ENCODE data around the gene SGSM2.

The SGSM2 gene

GRCh38 chr17:2337544-2338314 is 428 bp downstream of the SGSM2 start:
- DNase-seq (ENCODE audit: low spot score): peak; percentile 65

GRCh38 chr17:2338315-2338657 is 985 bp downstream of the SGSM2 start:
- no peak for DNase-seq (ENCODE audit: low spot score)

DNA sequence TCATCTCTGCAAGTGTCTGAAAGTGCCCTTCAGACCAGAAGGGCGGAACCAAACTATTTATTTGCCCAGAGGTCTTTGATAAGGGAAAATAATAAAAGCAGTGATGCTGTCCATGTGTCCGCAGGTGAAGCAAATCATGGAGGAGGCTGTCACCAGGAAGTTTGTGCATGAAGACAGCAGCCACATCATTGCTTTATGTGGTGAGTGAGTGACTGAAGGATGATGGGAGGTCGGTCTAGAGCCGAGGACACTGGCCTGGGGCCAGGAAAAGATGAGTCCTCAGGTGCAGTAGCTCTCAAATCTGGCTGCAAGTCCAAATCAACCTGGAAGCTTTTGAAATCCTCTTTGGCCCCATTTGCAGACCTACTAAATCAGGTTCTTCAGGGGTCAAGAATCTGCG is 6.1 kb downstream of the SGSM2 start:
- no peak for DNase-seq (ENCODE audit: low spot score)

GRCh38 chr17:2344528-2344927 is 7.2 kb downstream of the SGSM2 start:
- no peak for DNase-seq (ENCODE audit: low spot score)

- DNase-seq (ENCODE audit: low spot score): no peak
Measured at GRCh38 chr17:2346475-2346874, 9.2 kb downstream of the SGSM2 start.

DNA sequence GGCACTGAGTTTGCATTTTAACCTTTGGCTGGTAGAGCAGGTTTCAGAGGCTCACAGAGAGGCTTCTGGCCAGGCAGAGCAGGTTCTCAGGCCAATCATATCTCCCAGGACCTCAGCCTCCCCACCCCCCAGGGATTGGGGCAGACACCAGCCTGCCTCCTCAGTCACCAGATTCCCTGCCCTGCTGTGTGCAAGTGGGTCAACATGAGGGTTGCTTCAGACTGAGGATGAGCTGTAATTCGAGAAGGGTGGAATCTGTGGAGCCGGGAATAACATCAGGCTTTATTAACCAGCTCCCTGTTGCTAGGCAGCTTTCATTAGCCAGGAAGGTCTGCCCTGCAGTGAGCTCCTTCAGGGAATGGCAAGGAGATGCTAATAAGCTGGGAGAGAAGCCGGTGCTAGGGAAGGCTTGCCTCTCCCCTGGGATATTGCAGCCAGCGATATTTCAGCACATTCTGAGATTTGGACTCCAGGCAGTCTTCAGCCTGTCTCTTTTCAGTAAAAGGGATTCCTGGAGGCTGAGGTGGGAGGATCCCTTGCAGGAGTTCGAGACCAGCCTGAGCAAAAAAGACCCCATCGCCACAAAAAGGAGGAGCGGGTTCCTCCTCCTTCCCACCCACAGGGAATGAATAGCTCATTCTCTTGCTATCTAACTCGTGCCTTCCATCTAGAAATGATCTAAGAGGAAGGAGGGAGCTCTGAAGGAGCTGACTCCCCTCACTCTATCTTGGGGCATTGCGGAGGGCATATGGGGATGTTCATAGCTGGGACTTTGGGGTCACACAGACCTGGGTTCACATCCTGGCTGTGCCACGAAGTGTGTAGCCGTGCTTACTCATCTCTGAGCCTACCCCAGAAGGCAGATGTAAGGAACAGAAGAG is 10.7 kb downstream of the SGSM2 start:
- peak; percentile 63 for DNase-seq (ENCODE audit: low spot score)

DNA sequence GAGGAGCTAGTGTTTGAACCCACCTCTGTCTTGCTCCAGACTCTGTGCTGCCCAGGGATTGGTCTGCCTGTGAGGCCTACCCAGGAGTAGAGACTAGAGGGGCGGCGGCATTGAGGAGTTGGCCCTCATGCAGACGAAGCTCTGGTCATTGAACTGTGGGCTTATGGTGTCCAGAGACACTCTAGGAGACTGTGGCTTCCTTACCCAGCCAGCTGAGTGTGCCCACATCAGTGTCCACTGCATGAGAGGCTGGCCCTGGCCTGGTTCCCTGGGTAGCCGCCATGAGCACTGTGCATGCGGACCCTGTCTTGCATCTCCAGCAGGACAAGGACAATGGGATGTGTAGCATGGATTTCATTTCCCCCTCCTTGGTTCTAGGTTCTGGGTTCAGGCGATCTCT is 14.0 kb downstream of the SGSM2 start:
- no peak for DNase-seq (ENCODE audit: low spot score)

GRCh38 chr17:2354311-2354710 is 17.0 kb downstream of the SGSM2 start:
- DNase-seq (ENCODE audit: low spot score): no peak

GRCh38 chr17:2357237-2357636 is 19.9 kb downstream of the SGSM2 start:
- no peak for DNase-seq (ENCODE audit: low spot score)

- no peak for DNase-seq (ENCODE audit: low spot score)
Measured at GRCh38 chr17:2357931-2358434, 20.7 kb downstream of the SGSM2 start.

DNA sequence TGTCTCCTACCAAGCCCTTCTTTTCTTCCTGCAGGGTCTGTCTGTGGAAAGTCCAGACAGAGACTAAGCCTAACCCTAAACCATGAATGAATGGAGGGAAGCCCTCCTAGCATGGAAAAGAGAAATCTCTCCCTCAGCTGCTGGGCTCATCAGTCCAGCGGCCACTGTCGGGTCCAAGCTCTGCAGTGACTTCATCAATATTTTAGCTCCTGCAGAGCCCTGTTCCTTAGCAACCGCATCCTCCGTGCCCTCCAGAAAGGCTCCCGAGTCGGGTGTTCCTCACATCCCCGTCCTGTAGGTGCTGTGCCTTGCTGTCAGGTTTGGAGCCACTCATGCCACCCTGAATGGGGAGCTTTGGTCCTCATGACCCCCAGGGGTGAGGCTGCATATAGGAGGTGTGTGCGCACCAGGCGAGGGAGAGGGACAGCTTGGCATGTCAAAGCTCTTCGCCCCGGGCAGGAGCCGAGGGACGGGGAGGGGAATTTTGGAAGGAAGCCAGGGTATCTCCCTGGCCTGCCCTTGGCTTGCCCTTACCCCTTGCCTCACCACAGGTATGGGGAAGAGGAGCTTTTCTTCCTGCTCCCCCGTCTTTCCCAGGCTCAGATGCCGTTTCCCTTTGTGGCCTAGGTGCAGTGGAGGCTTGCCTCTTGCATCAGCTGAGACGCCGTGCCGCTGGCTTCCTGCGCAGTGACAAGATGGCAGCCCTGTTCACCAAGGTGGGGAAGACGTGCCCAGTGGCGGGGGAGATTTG is 23.9 kb downstream of the SGSM2 start:
- DNase-seq (ENCODE audit: low spot score): no peak

- DNase-seq (ENCODE audit: low spot score): no peak
Measured at GRCh38 chr17:2362016-2362415, 24.7 kb downstream of the SGSM2 start.

DNA sequence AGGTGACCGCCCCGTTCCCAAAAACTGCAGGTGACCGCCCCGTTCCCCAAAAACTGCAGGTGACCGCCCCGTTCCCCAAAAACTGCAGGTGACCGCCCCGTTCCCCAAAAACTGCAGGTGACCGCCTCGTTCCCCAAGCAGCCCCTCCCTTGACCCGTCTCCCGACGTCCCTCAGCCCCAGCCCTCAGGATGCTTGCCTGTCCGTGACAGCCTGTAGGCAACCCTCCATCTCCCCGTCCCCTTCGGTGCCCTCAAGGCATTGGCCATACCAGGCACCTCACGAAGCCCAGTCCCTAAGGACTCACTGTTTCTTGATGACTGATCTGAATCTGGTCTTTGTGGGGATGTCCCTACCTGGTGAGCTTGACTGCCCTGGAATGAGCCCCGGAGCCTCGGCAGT is 25.1 kb downstream of the SGSM2 start:
- no peak for DNase-seq (ENCODE audit: low spot score)

DNA sequence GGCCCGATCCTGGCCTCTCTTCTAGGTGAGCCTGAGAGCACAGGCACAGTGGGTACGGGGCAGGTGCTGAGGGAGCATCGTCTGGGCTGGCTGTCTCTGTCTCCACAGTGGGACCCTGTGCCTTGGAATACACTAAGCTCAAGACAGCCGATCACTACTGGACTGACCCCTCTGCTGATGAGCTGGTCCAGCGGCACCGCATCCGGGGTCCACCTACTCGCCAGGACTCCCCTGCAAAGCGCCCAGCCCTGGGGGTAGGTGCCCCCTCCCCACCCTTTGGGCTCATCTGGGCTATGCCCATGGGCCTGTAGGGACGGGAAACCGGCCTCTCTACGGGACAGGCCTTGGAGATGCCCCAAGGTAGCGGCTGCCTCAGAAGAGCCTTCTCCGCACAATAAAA is 25.6 kb downstream of the SGSM2 start:
- no peak for DNase-seq (ENCODE audit: low spot score)

DNA sequence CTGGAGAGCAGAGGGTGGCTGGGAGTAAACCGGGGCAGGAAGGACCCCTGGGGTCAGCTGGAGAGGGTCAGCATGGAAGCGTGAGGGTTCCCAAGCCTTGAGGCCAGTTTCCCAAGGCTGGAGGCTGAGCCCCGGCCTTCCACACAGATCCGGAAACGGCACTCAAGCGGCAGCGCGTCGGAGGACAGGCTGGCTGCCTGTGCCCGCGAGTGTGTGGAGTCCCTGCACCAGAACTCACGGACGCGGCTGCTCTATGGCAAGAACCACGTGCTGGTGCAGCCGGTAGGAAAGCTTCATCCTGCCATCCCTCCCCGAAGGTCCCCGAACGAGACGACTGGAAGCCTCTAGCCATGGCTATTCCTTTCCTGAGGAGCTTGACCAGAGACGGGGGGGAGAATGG is 26.0 kb downstream of the SGSM2 start:
- no peak for DNase-seq (ENCODE audit: low spot score)

DNA sequence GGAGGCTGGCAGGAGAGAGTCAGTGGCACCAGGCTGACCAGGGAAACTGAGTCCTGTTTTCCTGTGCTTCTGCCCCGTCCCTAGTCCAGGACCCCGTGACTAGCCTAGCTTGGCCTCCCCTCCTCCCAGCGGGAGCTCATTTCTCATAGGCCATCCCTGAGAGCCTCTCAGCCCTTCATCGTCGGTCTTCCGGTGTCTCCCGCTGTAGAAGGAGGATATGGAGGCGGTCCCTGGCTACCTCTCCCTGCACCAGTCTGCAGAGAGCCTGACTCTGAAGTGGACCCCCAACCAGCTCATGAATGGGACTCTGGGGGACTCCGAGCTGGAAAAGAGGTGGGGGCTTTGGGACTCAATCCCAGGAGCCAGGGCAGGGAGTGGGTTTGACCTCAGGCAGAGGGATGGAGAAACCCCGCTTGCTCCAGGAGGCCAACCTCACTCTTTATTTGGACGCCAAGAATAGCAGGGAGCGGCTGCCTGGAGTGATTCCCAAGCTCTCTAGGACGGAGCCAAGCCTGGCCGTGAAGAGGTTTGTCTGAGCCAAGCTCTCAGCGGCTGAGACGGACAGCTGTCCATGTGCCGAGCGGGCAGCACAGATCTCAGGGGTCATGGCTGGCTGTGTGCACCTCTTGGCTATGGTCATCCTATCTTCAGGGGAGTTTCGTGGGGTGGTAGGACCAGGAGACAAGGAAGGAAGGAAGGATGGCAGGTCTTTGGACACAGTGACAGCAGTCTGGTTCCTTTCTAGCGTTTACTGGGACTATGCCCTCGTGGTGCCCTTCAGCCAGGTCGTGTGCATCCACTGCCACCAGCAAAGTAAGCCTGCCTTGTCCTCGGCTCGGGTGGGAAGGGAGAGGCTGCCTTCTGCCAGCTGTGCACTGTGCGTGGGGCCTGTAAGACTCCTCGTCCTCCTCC is 26.8 kb downstream of the SGSM2 start:
- no peak for DNase-seq (ENCODE audit: low spot score)

DNA sequence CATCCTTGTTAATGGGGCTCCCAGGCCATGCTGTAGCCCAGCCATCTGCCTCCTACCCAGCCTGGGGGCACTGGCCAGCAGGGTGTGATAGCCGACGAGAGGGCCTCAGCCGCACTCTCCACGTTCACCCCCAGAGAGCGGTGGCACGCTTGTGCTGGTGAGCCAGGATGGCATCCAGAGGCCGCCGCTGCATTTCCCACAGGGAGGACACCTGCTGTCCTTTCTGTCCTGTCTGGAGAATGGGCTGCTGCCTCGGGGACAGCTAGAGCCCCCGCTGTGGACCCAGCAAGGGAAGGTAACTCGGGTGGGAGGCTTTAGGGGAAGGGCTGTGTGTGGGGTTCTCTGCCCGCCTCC is 27.4 kb downstream of the SGSM2 start:
- no peak for DNase-seq (ENCODE audit: low spot score)

DNA sequence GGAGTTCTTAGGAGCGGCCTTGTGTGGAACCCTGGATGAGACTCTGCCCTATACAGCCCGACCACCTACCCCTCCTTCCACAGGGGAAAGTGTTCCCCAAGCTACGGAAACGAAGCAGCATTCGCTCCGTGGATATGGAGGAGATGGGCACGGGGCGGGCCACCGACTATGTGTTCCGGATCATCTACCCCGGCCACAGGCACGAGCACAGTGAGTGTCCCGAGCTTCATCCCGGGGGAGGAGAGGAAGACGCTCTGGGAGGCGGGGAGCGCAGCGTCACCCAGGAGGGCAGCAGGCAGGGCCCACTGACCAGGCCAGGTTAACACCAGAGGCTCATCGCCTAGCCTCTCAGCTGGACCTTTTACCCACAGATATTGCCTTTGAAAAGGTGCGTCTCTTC is 27.8 kb downstream of the SGSM2 start:
- no peak for DNase-seq (ENCODE audit: low spot score)

DNA sequence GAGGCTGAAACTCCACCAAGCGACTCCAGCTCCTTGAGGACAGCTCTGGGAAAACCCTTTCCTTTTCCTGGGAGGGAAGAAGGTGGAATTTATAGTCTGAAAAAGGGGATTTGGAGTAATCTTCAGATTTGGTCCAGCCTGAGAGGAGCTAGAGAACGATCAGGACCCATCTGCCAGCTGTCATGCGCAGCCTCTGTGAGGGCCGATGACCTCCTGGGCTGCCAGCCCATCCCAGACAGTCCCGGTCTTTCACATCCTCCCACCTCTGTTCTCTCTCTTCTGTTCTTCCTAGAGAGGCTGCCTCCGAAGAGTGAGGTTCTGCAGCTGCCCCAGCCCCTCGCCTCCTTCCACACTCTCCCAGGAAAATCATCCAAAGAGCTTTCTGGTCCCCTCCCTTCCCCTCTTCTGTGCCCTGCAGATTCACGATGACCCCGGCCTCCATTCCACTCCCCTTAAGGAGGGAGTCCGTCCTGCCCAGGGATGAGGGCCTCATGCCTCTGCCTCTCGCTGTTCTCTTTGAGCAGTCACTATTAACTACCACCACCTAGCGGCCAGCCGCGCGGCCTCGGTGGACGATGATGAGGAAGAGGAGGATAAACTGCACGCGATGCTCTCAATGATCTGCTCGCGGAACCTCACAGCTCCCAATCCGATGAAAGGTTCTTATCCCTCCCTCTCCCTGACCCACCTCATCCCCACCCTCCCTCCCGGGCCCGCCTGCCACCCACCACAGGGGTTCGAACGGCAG is 29.6 kb downstream of the SGSM2 start:
- peak; percentile 70 for DNase-seq (ENCODE audit: low spot score)

DNA sequence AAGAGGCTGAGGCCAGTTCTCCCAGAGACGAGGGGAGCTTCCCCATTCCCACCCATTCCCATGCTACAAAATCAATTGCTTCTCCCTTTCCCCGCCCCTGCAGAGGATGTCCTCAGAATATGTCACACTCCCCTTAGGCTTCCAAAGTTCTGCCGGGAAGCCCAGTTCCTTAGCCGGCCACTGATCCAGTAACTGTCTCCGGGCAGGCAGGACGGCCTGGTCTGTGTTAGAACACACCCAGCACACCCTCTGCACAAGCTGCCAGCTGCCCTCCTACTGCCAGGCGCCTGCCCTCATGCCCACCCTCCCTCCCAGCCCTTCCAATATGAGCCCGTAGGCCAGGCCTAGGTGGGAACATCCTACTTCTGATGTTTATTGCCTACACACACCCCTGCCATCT is 31.1 kb downstream of the SGSM2 start:
- DNase-seq (ENCODE audit: low spot score): no peak

GRCh38 chr17:2369039-2369438 is 31.7 kb downstream of the SGSM2 start:
- DNase-seq (ENCODE audit: low spot score): no peak

Data from HuH-7 (cell line).